HG03439 (cell line): ENCODE measurements around the gene CRIM1.

Experiments
- ATAC-seq: cut with Tn5 transposase; IDR thresholded peaks from one replicate; pipeline ENCODE4 v1.9.1; 2021; ENCODE audit warnings: mild to moderate bottlenecking, moderate library complexity; ENCODE audit not compliant: unreplicated experiment

CRIM1 gene

GRCh38 chr2:36393738-36394256 lies 38.2 kb downstream of the CRIM1 start:
- ATAC-seq: no peak

- ATAC-seq: no peak
These were observed 39.2 kb downstream of the CRIM1 start for GRCh38 chr2:36394804-36395203.

- ATAC-seq: no peak
These were observed 40.3 kb downstream of the CRIM1 start for GRCh38 chr2:36395866-36396265.

GRCh38 chr2:36396878-36397539 lies 41.4 kb downstream of the CRIM1 start:
- ATAC-seq: no peak

GRCh38 chr2:36397728-36398413 lies 42.3 kb downstream of the CRIM1 start:
- ATAC-seq: no peak

- ATAC-seq: no peak
These were observed 43.5 kb downstream of the CRIM1 start for GRCh38 chr2:36399050-36399449.

GRCh38 chr2:36403675-36404230 lies 48.2 kb downstream of the CRIM1 start:
- no peak for ATAC-seq

GRCh38 chr2:36404318-36404717 lies 48.7 kb downstream of the CRIM1 start:
- no peak for ATAC-seq

- ATAC-seq: no peak
These were observed 49.2 kb downstream of the CRIM1 start for GRCh38 chr2:36404754-36405153.

GRCh38 chr2:36405183-36405582 lies 49.6 kb downstream of the CRIM1 start:
- ATAC-seq: no peak

- no peak for ATAC-seq
These were observed 50.7 kb downstream of the CRIM1 start for GRCh38 chr2:36406296-36406695.

GRCh38 chr2:36407413-36407812 lies 51.8 kb downstream of the CRIM1 start:
- no peak for ATAC-seq

- ATAC-seq: no peak
These were observed 52.7 kb downstream of the CRIM1 start for GRCh38 chr2:36408198-36408703.

GRCh38 chr2:36409335-36409734 lies 53.8 kb downstream of the CRIM1 start:
- ATAC-seq: no peak

GRCh38 chr2:36409935-36410334 lies 54.4 kb downstream of the CRIM1 start:
- no peak for ATAC-seq

- ATAC-seq: no peak
These were observed 55.1 kb downstream of the CRIM1 start for GRCh38 chr2:36410681-36411080.

GRCh38 chr2:36411962-36412444 lies 56.4 kb downstream of the CRIM1 start:
- no peak for ATAC-seq

GRCh38 chr2:36413218-36413617 lies 57.6 kb downstream of the CRIM1 start:
- ATAC-seq: no peak

GRCh38 chr2:36414307-36414706 lies 58.7 kb downstream of the CRIM1 start:
- ATAC-seq: no peak

GRCh38 chr2:36415381-36416022 lies 59.9 kb downstream of the CRIM1 start:
- no peak for ATAC-seq
